C4-2B (cell line): Measurements from ENCODE around the gene NOP9.

ENCODE experiments used
- H3K27ac ChIP-seq: fragments of 450-650 bp; 2 replicates; pipeline ENCODE4 v1.5.1; 2017
- ZFX ChIP-seq: fragments of 450-650 bp; IDR thresholded peaks from 2 replicates; pipeline ENCODE4 v1.6.1; 2017
- TF ChIP-seq, protein P1 (sequence below): fragments of 450-650 bp; conservative IDR thresholded peaks from 2 replicates; pipeline ENCODE4 v1.5.1; 2017; ENCODE audit warnings: mild to moderate bottlenecking

Gene NOP9

DNA sequence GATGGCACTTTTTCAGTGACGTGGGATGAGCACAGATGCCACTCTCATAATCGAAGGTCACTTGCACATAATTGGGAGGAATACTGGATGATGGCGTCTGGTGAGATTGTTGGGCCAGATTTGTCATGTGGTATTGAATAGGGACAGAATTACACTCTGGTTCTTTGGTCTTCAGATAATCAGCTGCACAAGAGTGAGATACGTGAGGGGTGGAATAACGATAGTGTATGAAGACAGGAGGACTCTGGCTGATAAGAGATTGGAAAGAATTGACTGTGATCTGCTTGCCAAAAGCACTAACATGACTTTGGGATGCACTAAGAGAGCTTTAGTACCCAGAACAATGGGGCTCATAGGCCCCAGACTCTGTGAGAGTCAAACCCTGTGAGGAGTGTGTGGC lies 21.2 kb upstream of the NOP9 start:
- no peak for TF ChIP-seq ZFX
- TF ChIP-seq, protein P1, sequence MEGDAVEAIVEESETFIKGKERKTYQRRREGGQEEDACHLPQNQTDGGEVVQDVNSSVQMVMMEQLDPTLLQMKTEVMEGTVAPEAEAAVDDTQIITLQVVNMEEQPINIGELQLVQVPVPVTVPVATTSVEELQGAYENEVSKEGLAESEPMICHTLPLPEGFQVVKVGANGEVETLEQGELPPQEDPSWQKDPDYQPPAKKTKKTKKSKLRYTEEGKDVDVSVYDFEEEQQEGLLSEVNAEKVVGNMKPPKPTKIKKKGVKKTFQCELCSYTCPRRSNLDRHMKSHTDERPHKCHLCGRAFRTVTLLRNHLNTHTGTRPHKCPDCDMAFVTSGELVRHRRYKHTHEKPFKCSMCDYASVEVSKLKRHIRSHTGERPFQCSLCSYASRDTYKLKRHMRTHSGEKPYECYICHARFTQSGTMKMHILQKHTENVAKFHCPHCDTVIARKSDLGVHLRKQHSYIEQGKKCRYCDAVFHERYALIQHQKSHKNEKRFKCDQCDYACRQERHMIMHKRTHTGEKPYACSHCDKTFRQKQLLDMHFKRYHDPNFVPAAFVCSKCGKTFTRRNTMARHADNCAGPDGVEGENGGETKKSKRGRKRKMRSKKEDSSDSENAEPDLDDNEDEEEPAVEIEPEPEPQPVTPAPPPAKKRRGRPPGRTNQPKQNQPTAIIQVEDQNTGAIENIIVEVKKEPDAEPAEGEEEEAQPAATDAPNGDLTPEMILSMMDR: no peak
- H3K27ac ChIP-seq: no peak overlapping the region

DNA sequence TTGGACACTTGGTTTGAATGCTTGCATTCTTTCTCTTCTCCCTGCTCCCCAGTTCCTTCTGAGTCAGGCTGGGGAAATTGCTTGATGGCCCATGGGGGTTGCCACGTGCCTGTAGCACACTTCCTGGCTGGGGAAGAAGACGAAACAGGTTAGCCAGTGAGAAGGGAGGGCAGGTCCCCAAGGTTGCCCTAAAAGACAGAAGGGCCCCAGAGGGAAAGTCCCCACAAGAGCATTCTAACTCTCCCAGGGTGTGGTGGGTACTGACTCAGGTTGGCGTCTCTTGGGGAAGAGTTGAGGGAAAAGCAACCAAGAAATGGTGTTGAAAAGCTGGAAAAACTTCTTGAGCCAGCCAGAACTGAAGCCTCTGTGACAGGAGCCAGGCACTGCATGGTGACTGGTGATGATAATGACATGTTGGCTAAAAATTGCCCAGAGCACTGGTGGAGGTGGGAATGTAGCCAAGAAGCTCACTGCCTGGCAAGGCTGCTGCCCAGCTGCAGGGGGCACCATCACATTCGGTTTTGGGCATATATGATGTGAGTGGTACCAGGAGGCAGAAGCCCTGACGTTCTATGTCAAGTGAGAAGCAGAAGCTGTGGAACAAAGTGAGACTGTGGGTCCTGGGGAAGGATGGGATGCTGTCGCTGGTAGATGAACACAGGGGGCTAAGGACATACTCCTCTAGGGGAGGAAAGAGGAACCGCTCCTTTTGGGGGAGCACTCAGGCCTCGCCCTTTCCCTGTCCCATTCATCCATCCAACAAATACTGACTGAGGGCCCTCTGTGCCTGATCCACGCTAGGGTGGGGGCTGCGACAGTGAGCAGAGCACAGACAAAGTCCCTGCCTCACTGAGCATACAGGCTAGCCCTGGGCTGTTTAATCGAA lies 20.1 kb upstream of the NOP9 start:
- H3K27ac ChIP-seq: no peak overlapping the region
- TF ChIP-seq, protein P1: no peak; the same call in 1 of the 2 replicates
- TF ChIP-seq ZFX: no peak

DNA sequence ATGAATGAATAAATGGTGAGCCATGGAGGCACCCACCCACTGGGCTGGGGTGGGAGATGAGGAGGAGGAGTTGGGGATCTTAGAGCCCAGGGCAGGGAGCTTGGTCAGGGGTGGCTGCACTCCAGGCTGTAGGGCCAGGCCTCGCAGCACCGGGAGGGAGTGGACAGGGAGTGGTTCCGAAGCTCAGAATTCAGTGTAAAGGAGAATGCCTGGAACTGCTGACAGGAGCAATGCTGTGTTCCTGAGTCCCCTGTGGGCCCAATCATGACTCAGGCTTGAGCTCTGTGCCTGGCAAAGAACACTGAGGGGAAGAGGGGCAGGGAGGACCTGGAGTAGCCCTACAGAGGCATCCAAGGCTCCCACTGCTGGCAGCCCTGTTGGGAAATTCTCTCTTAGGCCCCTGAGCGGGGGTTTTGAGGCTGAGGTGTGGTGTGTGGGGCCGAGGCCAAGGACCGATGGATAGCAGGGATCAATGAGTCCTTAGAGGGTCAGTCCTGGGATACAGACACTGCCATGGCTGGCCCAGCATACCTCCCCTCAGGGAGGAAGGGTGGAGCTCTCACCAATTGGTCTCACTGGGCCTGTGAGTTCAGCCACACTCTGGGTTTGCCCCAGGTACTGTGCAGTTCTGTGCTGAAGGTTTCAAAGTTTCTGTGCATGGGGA lies 18.7 kb upstream of the NOP9 start:
- TF ChIP-seq, protein P1: no peak
- no peak overlapping the region for H3K27ac ChIP-seq

GRCh38 chr14:24281636-24282035 lies 18.0 kb upstream of the NOP9 start:
- TF ChIP-seq ZFX: no peak

DNA sequence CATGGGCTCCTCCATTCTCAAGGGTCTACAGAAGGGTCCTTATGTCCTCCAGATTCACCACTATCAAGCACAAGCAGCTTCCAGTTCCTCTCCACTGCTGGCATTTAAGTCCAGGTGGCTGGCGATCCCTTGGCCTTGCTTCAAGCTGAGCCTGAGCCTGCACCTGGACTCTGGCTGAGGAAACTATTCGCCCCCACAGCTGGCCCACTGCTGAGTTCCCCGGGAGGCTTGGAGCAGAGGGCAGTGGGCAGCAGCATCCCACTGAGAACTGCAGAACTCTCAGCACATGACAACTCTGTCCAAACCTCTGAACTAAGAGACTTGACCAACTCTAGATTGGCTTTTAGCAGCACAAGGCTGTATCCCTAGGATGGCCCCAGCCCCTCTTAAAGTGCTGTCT lies 16.9 kb upstream of the NOP9 start:
- no peak overlapping the region for H3K27ac ChIP-seq
- TF ChIP-seq, protein P1: no peak
- TF ChIP-seq ZFX: no peak

More at GRCh38 chr14:24281636-24282035, 18.0 kb upstream of the NOP9 start:
- no peak overlapping the region for H3K27ac ChIP-seq

- TF ChIP-seq ZFX: no peak
- TF ChIP-seq, protein P1: no peak
- H3K27ac ChIP-seq: no peak overlapping the region
Observed at GRCh38 chr14:24283796-24284460, 15.7 kb upstream of the NOP9 start.

DNA sequence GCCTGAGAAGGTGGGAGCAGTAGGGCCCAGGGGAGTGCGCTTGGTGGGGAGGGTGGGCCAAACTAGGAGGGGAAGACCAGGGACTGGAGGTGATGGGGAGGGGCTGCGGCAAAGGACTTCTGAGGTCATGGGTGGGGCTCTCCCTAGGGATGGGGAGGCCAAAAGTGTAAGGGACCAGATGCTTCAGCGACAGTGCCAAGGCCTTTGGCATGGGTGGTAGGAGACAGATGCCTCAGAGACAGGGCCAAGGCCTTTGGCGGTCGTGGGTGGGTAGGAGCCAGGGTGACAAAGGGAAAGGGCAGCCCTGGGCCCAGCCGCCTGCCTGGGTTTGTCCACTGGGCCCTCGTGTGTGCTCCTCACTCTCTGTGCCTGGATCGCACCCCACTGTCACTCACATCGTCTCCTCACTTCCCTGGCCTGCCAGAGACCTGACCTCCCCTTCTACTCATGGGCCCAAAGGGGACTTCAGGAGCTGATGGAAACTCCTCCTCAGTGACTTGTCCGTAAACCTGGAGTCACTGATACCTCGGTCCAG lies 15.1 kb upstream of the NOP9 start:
- H3K27ac ChIP-seq: no peak overlapping the region
- TF ChIP-seq ZFX: no peak
- TF ChIP-seq, protein P1: no peak
